Renal cortical epithelial cell (primary cell): ENCODE results near the gene SHCBP1. TPM values are rescaled to one million over a fixed set of nuclear protein-coding genes. Genes with fewer than 3 reads are reported as not detected.

Experiments
- total RNA-seq: library from RNA; depleted of rRNA; stranded (reverse); fragments of >200 nt; gene quantifications from 2 replicates; pipeline ENCODE4 v1.2.3, GENCODE V29; 2014

Gene SHCBP1
- total RNA-seq, 1 donor from 2014 or later, result 0.85 TPM

Other genes with a start within 250 kb of the SHCBP1 start
- gene VPS35, start 67.8 kb upstream of the SHCBP1 start, total RNA-seq, result 195 and 215 TPM in 2 replicates
- 2.4 and 8.3 TPM in 2 replicates for gene ORC6, start 68.3 kb upstream of the SHCBP1 start, total RNA-seq
- 0.50 TPM in 1 of 2 replicates, not detected in the other for gene MYLK3, start 127.0 kb upstream of the SHCBP1 start, total RNA-seq
- gene C16orf87, start 209.8 kb upstream of the SHCBP1 start, total RNA-seq, result 13.5 and 14.2 TPM in 2 replicates